GM21423 (cell line): ENCODE data around the gene TRRAP.

Experiments used
- ATAC-seq: cut with Tn5 transposase; IDR thresholded peaks from one replicate; pipeline ENCODE4 v1.9.1; 2021; ENCODE audit warnings: mild to moderate bottlenecking, moderate library complexity; ENCODE audit not compliant: unreplicated experiment

Gene TRRAP

DNA sequence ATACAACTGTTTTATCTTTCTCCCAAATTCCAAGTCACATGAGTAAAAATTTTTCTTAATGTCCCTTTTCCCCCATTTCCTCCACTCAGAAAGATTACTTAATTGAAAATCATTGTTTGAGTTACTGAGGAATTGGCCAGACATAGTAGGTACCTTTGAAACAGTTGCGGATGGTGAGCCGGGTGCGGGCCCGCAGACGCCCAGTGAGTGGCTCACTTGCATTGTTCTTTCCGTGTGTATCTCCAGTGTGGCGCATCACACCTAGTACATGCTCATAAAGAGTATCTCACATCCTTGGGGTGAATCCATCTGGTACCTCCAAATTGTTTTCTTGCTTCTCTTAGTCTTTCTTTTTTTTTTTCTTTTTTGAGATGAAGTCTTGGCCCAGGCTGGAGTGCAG, 14.3 kb downstream of the TRRAP start:
- ATAC-seq = no peak

DNA sequence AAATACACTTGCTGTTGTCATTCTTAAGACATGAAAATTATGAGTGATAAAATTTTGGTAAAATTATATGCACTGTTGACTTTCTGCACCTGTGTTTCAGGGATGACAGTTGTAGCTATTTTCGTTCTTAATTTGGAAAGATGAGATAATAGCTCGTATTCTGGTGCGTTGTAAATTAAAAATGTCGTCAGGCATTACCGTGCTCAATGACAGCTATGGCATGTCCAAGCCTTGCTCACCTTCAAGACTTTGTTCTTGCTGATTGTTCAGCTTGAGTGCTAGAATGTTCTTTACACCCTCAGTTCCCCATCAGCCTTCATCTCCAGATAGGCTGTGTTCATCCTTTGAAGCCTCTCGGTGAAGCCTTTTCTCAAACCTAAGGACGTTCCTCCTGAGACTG, 21.5 kb downstream of the TRRAP start:
- ATAC-seq = no peak

DNA sequence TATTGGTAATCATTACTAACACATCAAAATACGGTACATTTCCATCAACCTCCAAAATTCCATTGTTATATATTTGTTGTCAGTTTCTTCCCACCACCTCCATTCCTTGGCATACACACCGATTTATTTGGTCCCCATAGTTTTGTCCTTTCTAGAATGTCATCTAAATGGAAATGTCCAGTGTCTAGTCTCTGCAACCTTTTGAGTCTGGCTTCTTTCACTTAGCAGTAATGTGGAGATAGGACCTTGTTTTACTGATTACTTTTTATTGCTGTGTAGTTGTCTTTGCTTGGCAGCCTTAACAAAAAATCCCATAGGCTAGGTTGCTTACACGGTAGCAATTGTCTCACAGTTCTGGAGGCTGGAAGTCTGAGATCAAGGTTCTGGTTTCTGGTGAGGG, 22.5 kb downstream of the TRRAP start:
- no peak for ATAC-seq

DNA sequence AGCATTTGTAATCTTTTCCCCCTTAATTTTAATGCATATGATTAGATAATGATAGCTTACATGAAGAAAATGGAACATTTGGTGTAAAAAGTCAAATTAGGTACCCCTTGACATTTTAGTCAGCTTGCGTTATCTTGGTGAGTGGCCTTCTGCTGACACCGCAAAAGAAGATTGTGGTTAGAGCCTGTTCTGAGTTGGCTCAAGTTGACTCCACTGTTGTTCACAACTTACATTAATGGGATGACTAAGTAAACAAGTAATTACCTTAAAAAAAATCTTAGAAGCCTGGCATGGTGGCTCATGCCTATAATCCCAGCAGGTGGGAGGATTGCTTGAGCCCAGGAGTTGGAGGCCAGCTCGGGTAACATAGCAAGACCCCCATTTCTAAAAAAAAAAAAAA, 24.2 kb downstream of the TRRAP start:
- no peak for ATAC-seq

DNA sequence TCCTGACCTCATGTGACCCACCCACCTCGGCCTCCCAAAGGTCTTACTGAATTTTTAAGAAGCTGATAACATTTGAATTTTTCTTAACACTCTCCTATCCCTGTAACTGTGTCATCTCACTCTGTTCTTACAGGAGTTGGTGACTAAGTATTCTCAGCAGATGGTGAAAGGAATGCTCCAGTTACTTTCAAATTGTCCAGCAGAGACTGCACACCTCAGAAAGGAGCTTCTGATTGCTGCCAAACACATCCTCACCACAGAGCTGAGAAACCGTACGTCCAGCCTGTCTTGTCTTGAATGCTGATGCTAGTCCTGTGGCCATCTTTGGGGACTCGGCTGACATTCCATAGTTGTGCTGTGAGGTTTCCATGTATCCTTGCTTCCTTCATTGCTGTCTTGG, 24.9 kb downstream of the TRRAP start:
- ATAC-seq = no peak

DNA sequence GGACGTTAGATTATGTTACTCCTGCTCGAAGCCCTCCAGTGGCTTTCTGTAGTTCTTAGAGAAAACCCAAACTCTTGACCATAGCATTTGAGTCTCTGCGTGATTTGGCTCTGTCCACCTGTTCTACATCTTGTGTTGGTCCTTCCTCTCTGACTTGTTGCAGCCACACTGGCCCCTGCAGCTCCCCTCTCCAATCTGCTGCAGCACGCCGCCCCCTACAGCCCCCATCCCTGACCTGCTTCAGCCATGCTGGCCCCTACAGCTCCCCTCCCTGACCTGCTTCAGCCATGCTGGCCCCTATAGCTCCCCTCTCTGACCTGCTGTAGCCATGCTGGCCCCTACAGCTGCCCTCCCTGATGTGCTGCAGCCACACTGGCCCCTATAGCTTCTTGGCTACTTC, 29.2 kb downstream of the TRRAP start:
- ATAC-seq = no peak

DNA sequence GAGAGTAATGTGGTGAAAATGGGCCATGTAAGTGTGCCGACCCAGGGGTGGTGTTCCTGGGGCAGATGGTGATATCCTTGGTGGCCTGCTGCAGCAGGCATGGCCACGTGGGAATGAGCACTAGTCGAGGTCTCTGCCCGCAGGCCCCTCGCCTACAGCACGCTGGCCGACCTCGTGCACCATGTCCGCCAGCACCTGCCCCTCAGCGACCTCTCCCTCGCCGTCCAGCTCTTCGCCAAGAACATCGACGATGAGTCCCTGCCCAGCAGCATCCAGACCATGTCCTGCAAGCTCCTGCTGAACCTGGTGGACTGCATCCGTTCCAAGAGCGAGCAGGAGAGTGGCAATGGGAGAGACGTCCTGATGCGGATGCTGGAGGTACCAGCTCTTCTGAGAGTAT, 30.3 kb downstream of the TRRAP start:
- no peak for ATAC-seq

DNA sequence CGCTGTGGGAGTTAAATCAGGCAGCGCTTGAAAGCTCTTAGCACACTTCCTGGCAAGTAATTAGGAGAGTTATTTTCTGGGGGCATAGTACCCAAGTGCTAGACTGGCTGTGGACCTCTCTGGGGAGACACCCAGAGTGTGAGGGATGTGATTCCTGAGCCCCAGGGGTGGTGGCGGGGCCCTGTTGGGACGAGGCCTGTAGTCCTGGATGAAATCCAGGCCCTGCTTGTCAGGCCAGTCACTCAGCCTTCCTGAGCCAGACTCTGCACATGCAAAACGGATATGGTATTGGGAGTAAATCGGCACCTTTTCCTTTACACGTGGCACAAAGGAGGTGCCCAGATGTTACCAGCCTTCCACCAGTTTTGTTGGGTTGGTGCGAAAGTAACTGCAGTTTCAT, 31.2 kb downstream of the TRRAP start:
- ATAC-seq = no peak

DNA sequence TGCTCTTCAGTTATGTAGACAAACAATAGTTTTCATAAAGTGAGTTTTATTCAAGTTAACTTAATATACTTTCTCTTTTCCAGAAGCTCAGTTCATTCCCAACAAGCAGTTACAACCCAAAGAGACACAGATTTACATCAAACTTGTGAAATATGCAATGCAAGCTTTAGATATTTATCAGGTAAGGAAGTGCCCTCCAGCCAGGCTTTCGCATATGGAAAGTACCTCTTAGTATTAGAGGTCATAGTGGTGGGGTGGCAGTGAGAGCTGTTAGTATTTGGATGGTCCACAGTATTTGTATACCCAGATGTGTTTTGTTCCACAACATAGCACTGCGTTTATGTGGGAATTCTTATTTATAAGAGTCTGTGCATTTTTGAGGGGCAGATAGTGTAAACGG, 32.1 kb downstream of the TRRAP start:
- ATAC-seq = no peak

DNA sequence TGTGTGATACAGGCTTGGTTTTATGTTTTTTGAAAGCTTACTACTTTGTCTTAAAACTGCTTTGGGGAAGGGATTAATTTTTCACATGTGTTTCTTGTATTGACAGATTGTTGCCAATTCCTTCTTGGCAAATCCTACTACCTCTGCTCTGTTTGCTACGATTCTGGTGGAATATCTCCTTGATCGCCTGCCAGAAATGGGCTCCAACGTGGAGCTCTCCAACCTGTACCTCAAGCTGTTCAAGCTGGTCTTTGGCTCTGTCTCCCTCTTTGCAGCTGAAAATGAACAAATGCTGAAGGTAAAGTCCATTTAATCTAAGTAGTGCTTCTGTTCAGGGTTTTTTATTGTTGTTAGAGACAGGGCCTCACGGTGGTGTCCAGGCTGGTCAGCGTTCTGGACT, 33.6 kb downstream of the TRRAP start:
- ATAC-seq = no peak

DNA sequence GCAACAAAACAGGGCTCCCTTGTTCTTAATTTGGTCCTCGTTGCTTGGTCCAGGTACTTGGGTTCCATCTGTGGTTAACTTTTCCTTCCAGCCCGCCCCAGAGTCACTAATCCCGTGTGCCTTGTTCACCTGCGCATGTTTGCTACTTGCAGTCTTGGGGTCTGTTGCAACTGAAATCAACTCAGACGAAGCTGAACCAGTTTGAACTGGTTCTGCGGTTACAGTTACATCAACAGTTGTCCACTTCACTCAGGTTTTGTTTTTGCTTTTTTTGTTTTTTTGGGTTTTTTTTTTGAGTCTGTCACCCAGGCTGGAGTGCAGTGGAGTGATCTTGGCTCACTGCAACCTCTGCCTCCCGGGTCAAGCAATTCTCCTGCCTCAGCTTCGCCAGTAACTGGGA, 34.7 kb downstream of the TRRAP start:
- ATAC-seq = no peak

DNA sequence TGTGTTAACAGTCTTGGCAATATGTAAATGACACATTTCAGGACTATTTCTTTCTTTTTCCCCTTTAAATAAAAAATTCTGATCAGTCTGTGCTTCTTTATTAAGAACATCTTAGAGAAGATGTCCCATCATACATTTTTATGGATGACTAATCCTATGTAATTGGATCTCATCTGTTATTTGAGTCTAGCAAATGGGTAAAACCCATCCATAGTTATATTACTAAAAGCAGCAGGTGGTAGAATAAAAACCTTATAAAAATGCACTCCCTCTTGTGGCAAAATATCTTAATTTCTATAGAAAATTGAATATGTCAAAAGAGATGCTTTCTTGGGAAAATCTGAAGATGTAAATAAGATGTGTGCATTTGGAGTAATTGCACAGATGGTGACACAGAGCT, 35.3 kb downstream of the TRRAP start:
- no peak for ATAC-seq

DNA sequence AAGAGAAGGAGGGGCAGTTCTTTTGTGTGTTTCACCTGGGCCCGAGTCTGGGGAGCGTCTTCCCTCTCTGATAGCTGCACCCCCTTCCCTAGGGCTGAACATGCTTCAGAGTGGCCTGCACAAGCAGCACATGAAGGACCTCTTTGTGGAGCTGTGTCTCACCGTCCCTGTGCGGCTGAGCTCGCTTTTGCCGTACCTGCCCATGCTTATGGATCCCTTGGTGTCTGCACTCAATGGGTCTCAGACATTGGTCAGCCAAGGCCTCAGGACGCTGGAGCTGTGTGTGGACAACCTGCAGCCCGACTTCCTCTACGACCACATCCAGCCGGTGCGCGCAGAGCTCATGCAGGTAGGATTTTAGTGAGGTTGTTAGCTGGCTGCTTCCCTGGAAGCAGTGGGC, 39.0 kb downstream of the TRRAP start:
- no peak for ATAC-seq

DNA sequence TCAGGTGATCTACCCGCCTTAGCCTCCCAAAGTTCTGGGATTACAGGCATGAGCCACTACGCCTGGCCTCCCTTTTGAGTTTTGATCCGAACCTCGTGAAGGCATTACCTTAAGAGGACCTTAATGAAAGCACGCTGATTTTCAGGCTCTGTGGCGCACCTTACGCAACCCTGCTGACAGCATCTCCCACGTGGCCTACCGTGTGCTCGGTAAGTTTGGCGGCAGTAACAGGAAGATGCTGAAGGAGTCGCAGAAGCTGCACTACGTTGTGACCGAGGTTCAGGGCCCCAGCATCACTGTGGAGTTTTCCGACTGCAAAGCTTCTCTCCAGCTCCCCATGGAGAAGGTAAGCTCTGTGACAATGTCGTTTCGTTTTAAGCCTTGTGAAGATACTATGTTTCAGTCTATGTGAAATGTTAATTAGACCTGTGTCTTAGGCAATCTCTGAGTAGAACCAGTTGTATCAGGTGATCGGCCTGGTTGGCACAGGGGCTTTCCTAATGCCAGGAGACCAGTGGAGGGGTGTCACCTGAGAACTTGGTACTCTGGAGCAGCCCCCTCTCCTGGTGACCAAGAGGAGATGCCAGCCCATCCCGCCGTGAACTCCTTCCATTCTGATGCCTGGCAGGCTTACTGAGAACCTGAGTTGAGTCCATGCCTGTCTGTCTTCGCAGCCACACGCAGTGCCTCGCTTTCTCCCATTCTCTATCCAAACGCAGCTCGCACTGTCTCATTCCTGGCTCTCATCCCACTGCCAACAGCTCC, 43.5 kb downstream of the TRRAP start:
- ATAC-seq = no peak

DNA sequence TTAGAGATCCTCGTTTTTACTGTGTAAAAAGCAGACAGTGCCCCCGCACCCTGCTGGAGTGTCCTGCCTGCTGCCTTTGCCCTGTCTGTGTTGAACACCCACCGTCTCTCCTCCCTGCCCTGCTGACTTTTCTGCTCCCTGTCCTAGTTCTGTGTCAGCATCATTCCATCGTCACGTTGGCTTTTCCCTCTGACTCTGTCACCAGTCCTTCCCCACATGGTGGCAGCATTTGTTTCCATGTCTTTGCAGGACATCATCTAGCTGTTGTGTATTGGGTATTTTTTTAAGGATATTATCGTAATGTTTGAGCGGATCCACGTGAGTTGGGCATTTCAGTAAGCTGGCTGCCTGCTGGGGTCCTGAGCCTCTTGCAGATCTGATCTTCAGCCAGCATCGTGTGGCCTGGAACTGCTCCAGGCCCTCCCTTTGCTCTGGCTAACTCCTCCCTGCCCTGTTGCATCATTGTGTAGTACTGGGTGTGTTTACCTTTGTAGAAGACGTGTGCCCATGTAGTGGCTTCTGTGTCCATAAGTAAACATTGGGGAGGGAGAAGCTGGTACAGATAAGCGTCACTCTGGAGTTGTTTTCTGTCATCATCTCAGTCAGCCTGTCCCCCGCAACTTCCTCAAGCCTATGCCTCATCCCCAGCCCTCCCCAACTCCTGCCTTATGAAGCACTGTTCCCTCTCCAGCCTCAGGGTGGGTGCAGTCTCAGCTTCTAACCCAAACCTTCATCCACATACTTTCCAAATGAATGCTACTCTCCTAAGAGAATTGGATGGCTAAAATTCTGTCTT, 44.3 kb downstream of the TRRAP start:
- ATAC-seq = no peak

DNA sequence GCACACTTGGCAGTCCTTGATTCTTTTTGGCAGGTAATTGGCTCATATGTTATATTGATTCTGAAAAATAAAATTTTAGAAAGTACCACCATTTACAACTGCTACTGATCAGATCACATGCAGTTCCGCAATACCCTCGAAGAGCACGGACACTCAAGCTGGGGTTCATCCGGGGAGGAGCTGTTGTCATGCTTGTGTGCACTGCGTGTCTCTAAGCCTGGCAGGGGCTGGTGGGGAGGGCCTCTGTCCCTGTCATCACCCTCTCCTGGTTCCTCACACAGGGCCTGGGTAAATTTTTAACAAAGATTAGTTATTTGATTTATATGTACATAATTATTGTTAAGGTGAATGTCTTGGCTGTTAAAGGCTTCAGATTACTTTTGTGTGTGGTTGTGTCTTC, 45.2 kb downstream of the TRRAP start:
- no peak for ATAC-seq

DNA sequence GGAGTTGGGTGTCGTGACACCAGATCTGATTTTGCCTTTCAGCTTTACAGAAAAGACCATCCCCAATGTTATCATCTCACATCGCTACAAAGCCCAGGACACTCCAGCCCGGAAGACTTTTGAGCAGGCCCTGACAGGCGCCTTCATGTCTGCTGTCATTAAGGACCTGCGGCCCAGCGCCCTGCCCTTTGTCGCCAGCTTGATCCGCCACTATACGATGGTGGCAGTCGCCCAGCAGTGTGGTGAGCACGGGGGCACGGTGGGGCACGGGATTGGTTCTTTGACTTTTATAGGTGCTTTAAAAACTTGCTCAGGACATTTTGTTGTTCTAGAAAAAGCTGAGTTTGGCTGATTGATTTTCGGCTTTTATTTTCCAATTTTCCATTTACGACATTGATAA, 48.8 kb downstream of the TRRAP start:
- no peak for ATAC-seq

DNA sequence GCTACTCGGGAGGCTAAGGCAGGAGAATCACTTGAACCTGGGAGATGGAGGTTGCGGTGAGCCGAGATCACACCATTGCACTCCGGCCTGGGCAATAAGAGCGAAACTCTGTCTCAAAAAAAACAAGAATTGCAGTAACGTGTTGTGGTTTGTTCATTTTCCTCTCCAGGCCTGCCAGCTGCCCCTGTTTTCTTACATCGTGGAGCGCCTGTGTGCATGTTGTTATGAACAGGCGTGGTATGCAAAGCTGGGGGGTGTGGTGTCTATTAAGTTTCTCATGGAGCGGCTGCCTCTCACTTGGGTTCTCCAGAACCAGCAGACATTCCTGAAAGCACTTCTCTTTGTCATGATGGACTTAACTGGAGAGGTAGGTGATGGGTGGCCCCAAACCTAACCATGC, 52.1 kb downstream of the TRRAP start:
- ATAC-seq = no peak

DNA sequence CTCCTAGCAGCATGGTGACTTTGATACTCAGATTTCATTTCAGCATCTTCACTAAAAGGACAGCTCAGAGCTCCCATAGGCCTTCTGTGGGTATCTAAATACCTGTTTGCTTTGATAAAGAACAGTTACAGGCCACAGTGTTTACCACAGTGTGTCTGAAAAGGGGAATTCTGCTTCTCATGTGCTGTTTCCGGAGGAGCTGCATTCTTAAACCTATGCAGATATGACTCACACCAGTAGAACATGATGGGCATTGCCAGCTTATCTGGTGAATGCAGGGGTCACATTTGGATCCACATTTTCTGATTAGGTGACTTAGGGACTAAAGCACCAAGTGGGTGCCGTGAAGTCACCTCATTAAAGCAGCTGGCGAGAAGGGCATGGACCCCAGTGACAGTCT, 52.6 kb downstream of the TRRAP start:
- no peak for ATAC-seq

DNA sequence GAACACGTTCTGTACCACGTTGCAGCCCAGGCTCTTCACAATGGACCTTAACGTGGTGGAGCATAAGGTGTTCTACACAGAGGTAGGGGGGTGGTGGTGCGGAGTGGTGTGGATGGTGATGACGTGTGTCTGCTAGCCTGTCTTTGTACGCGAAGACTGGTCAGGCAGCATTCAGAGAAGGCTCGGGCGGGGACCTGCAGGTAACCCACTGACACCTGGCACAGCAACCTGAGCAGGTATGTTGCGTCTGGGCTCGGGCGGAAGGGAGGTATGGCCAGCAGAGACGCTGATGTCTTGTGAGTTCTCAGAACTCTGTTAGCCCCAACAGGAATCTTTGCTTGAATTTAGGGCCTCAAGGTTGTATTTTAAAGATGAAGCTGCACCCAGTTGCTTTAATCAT, 55.0 kb downstream of the TRRAP start:
- no peak for ATAC-seq

DNA sequence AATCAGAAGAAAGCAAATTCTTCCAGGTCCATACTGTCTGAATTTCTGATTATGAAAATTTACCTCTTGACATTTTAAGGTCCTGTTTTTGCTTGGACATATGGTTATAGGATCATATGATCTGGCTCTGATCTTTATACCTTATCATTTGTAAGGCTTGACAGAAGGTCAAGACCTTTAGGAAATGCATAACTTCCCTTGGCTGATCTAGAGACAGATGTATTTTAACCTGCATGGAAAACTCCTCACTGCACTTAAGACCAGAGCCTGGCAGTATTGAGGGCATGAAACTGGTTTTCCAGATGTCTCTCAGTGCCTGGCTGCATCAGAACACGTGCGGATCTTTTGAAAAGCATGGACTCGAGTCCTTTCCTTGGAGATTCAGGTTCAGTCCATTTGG, 55.9 kb downstream of the TRRAP start:
- no peak for ATAC-seq

DNA sequence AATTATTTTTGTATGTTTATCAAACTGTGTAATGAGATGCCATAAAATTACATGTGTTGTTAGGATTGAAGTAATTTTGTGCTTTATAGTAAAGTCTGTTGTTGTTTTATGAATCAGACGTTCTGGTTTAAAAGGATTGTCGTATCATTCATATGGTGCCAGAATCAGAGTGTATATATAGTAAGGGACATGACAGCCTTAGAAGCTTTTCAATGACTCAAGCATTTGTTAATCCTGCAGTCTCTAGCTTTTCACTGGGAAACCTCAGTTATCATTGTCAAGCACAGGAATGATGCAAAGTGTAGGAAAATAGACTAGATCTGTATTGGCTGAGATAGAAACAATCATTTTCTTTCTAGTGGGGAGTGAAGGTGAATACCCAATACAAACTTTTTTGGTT, 57.5 kb downstream of the TRRAP start:
- no peak for ATAC-seq

DNA sequence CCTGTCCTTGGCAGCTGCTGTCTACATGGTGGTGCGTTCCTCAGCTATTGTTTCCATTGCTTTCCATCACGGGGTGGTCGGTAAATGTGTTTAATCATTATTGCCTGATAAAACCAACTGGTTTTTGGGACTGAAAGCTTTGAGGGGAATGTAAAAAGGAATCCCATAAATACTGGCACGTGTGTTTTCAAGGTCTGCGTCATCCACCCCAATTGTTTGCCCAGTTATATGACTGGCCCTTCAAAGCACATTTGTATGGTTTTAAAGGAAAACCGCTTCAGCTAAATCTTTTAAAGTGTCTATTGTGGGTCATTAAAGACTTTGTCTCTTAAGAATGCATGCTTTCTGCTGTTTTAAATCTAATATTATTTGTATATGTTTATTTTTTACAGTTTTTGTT, 65.0 kb downstream of the TRRAP start:
- ATAC-seq = no peak
